ENCODE measurements around the gene C1QTNF1.
"Not testable (repeated sequence)": the region's sequence is repeated elsewhere in the genome, so short reads cannot be mapped to it uniquely, and the experiment has no call there.

C1QTNF1 gene

DNA sequence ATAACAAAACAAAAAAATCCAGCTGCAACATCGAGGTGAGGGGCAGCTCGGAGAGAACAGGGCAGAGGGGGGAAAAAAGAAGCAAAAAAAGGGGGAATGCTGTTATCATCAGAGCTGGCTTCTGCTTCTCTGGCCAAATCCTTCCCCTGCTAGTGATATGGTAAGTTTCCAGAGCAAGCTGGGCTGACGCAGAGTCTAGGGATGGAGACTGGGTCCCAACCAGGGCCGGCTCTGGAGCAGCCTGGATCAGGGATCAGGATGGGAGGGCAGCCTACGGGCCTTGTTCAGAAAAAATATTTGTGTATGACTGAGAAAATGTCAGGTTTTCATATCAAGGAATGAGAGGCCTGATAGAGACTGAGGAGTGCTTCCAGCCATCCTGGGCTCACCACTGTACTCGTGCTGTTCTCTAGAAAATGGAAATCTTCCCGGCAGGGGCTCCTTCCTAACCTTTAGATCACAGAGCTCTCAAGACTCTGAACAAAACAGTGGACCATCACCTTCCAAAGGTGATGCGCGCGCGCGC, 726 bp upstream of the C1QTNF1 start:
- DNase-seq (ENCODE audit: low spot score): no peak

DNA sequence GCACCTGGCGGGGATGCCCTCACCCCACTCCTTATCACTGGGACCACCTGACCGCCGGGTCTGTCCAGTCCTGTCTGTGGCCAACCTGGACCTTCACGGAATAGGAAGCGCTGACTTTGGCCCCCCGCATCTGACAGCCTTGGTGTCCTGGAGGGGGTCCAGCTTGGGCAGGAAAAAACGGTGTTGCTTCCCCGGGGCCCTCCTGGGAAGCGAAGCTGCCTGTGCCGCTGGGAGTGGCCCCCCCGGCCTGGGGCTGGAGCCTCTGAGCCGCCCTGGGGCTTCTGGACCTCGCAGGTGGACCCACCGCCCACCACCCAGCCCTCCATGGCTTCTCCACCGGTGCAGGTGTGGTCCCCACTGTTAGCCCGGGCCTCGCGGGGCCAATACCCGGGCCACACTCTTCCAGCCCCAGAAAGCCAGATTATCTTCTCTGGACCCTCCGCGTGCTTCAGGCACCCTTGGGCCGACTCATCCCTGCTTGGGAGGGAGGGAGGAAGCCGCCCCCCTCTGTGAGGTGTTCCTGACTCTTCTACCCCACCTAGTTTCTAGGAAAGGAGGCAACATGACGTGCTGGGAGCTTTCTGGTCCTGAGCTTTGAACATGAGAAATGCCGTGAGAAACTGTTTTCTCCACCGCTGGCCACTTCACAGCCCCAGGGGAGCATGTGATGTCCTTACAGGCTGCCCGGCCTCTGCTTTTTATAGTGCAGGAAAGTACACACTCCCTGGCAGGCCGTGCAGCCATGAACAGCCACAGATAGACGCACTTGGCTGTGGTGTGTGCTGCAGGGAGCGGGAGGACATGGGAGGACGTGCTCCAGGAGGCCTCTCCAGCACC, 1.1 kb downstream of the C1QTNF1 start:
- DNase-seq (ENCODE audit: low spot score): no peak

DNA sequence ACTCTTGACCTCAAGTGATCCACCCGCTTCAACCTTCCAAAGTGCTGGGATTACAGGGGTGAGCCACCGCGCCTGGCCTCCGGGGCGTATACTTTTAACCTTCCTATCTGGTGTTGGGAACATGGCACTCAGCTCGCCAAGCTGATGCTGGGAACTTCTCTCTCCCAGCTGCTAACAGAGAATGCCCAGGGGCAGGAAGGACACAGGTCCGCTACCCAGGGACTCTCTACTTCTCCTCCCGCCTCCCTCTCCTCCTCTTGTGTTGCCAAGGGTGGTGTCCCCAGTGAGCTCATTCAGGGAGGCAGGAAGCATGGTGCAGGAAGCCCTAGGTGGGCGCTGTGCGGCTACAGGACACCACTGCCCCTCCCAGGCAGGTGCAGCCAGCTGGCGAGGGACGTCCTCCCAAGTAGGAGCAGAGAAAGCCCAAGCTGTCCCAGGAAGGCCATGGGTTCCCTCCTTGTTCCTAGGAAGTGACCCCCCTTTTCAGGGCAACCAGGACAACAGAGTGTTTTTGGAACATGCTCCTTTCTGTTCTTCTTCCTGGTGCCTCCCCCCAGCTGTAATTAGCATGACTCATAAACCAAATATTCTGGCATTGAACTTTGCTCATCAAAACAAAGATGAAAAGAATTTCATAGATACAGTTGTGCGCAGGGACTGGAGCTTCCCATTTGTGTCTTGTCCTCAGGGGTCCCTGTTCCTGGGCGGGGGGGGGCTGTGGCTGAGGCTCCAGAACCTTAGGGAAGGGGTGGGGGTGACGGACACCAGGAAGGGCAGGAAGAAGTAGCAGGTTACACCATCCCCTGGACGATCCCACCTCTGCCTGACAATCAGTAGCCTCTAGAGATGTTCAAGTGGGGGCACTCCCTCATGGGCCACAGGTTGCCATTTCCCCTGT, 2.7 kb downstream of the C1QTNF1 start:
- peak; percentile 86 for DNase-seq (ENCODE audit: low spot score)

DNA sequence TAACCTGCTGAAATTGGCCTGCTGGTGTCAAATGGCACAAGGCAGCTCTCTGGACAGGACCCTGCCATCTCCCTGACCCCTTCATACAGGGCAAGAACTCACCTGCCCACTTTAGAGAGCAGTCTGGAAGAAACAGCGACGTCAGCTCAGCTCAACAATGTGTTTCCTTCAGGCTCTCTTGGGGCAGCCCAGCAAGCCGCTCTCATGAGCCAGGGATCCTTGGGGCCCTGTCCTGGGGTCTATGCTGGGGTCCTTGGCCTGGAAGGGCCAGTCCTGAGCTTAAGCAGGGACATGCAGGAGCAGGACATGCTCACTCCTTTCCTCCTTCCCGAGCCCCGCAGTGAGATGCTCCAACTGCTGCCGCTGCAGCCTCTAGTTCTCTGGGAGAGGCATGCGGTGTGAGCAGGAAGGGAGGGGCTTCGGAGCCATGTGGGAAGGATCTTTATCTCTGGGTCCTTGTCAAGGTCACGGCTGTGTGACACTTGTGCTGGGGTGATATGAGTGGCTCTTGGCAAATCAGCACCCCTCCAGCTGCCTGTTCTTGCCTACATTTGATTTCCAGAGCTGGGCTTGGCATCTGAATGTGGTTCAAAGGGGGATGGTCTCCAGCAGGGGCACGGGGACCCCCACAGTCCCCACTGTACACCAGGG, 3.4 kb downstream of the C1QTNF1 start:
- DNase-seq (ENCODE audit: low spot score): no peak

DNA sequence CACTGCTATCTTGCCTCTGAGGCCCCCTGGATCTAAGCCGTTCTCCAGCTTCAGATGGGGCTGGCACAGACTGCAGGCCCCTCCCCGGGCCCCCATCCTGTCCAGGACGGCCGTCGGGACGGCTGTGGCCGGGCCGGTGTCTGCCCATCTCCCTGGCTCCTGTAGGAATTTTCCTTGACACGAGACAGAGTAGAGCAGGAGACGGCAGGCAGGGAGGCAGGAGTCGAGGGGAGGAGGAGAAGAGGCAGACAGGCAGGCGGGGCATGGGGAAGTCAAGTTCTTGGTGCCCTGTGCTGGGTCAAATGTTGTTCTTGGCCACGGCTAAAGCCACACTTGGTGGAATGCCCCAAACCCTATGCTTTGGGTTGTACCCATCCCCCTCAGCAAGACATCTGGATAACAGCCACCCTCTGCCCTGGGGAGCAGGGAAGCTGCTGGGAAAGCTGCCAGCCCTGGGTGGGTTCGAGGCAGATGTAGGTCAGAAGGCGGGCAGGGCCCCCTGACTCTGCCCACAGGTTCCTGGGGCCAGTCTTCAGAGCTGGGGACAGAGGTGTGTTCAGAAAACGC, 4.0 kb downstream of the C1QTNF1 start:
- no peak for DNase-seq (ENCODE audit: low spot score)

DNA sequence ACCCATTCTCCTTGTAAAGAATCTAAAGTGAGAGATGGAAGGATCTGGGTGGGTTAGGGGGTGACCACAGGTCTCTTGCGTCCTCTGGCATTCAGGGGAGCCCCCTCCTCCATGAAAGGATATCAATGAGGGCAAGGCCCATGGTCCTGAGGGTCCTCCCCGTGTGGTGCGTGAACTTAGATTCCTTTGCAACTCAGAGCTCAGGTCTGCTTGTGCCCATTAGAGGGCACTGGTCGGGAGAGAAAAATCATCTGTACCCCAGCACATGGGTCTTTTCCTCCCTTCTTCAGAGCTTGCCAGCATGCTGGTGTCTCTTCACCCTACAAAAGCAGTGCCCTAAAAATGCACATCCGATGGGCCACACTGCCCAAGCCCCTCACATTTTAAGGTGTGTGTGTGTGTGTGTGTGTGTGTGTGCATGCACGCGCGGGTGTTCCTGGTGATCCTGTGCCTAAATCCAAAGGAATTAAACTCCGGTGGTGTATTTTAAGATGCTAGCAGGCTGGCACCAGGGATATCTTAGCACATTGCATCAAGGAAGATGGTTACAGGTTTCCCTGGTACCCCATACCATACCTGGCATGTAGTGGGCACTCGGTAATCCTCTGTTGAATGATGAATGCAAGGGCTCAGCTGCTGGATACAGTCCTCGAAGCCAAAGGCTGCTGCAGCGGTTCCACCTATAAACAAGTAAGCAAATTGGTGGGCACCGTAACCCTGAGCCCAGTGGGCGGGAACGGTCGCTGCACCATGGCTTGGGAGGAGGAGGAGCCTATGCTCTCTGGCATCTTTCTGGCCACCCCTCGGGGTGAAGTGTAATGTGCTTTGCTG, 4.7 kb downstream of the C1QTNF1 start:
- DNase-seq (ENCODE audit: low spot score): no peak

DNA sequence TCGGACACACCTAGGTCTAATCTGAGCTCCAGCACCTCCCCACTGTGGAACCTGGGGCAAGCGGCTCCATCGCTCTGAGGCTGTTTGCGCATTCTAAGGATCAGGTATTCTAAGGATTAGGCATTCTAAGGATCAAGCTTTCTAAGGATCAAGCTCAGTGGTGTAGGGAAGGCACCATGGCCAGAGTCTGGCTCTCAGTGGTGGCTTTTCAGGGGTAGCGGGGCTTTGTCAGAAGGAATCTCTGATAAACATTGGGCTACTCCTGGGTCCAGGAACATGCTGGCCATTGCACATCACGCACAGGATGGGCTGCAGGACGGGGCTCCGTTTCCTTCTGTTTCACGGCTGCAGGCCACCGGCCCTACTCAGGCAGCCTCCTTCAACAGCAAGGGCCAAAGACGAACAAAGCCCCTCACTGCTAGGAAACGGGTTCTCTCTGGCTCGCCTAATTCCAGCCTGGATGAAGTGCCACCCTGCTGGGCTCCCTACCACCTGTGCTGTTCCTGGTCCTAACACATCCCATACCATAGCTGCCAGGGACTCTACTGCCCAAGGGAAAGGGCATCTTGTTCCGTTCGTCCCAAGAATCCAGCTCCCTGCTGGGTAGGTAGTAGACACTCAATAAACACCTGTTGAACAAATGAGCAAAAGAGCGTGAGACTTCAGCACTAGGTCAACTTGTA, 5.5 kb downstream of the C1QTNF1 start:
- DNase-seq (ENCODE audit: low spot score): no peak

DNA sequence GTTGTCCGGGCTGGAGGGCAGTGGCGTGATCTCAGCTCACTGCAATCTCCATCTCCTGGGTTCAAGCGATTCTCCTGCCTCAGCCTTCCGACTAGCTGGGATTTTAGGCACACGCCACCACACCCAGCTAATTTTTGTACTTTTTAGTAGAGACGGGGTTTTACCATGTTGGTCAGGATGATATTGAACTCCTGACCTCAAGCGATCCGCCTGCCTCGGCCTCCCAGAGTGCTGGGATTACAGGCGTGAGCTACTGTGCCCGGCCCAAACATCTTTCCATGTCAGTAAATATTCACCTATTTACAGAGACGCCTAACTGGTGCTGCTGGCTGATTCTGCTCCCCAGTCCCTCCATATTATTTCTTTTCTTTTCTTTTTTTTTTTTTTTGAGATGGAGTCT, 6.7 kb downstream of the C1QTNF1 start:
- DNase-seq (ENCODE audit: low spot score): not testable (repeated sequence)

DNA sequence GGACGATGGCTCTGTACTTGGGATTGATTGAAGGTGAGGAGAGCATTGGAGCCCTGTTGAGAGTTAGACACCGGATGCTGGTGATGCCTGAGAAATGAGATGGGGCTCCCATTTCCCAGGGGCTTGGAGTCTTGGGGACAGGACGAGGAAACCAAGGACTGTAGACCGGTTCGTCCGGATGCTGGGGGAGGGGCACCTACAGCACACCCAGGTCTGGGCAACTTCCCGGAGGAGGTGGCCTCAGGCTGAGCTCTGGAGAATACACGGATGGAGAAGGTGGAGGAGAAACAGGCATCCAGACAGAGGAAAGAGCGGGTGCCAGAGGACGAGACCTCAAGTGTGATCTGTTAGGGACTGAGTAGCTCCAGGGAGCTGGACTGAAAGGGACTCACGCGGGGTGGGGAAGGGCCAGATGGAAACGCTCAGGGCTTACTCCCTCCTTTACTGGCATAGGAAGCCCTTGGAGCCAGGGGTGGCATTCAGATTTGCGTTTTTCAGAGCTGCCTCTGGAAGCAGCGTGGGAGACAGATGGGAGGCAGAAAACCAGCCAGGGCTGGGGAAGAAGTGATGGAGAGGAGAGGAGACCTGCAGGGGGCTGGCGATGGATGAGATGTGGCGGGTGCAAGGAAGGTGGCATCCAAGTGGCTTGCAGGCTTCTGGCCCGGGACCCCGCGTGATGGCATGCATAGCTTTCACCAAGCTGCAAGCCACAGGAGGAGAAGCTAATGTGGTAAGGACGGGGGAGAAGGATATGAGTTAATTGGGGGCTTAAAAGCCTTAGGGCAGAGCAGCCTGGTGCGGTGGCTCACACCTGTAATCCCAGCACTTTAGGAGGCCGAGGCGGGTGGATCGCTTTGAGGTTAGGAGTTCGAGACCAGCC, 8.3 kb downstream of the C1QTNF1 start:
- no peak for DNase-seq (ENCODE audit: low spot score)

DNA sequence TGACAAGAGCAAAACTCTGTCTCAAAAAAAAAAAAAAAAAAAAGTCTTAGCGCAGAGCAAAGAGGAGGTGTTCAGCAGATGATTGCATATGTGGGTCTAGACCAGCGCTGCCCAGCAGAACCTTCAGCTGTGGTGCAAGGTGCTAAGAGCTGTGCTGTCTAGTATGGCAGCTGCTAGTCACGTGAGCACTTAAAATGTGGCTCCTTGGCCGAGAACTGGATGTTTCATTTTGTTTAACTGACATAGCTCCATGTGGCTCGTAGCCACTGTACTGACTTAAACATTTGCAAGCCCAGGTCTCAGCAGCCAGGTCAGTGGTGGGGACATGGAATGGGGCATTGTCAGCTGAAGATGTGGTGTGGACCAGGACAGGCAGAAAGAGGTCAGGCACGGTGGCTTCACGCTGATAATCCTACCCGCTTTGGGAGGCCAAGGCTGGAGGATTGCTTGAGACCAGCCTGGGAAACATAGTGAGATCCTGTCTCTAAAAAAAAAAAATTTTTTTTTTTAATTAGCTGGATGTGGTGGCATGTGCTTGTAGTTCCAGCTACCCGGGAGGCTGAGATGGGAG, 9.2 kb downstream of the C1QTNF1 start:
- no peak for DNase-seq (ENCODE audit: low spot score)

DNA sequence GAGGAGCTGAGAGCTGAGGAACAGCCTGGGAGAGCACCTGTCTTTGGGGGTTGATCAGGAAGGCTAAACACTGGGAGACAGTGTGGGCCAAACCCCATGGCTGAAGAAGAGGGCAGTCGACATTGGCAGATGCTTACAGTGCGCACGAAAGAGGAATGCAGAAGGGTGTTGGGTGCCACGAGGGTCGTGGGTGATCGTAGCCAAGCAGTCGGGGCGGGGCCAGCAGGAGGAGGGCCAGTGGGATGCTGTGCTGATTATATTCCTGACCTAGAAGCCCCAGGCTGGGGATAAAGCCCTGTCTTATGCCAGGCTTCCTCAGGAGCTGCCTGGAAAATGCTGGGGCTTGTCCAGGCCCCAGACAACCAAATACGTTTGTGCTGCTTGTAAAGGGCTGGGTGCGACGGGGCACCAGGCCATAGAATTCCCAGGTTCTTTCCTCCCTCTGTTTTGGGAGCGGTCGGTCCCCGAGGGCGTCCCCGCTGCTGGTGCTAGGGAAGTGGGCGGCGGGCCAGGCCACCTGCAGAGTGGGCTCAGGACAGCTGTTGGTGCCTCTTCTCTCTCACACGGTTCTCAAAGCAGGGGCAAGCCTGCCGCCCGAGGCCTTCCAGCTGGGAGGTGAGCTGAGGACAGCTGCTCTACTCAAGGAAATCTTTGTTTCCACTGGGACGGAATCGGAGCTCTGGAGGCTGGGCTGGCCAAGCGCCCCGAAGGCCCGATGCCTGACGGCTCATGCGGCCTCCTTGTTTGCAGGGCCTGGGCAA, 10.0 kb downstream of the C1QTNF1 start:
- DNase-seq (ENCODE audit: low spot score): no peak

DNA sequence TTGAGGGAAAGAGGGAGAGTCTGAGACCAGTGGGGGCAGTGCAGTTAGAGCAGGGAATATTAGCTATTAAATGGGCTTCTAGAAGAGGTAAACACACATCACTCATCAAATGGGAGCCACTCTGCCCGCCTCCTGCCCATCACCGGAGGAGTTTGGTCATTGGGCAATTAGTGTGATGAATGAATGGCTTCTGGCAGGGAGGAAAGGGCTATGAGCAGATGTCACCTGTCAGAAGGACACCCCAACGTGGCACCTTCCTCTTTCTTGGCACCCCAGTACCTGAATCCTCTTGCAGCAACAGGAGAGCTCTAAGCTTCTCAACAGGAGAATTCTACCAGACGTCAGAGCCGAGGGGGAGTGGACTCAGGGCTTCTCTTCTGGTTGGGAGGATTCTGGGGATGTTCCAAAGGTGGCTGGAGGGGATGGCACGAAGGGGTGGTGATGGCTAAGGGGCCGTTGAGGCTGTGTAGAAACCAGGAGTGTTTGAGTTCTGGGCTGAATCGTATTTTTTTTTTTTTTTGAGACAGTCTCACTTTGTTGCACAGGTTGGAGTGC, 11.0 kb downstream of the C1QTNF1 start:
- no peak for DNase-seq (ENCODE audit: low spot score)

DNA sequence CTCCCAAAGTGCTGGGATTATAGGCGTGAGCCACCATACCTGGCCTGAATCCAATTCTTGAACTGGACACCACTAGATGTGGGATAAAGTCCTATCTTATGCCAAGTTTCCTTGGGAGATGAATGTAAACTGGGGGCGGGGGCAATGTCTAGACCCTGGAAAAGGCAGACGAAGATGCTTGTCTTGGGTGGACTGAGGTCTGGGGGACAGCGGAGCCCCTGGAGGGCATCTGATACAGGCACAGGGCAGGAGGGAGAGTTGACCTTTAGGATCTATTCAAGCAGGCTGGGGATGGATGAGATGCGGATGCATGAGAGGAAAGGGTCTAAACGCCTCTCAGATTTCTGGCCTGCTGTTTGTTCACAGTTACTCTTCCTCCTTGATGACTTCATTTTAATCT, 11.7 kb downstream of the C1QTNF1 start:
- no peak for DNase-seq (ENCODE audit: low spot score)

DNA sequence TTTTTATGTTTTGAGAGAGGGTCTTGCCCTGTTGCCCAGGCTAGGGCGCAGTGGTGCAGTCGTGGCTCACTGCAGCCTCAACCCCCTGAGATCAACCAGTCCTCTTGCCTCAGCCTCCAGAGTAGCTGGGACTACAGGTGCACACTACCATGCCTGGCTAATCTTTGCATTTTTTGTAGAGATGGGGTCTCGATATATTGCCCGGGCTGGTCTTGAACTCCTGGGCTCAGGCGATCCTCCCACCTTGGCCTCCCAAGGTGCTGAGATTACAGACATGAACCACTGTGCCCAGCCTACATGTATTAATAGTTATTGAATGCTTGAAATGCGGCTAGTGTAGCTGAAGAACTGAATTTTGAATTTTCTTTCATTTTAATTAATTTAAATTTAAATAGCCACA, 12.2 kb downstream of the C1QTNF1 start:
- no peak for DNase-seq (ENCODE audit: low spot score)

DNA sequence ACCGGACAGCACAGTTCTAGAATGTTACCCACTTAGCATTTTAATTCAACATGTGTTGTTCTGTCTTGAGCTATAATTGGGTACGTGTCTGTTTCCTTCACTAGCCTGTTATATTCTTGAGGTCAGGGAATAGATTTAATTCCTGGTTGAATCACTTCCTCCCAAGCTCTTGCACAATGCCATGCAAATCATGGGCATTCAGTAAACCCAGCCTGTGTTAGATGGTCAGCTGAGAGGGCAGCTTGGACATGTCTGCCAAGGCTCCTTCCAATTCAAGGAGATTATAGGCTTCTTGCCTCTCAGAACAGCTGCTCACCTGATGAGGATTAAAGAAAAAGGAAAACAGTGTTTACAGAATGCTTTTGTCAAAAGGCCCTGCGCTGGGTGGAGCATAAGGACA, 12.6 kb downstream of the C1QTNF1 start:
- peak; percentile 88 for DNase-seq (ENCODE audit: low spot score)

DNA sequence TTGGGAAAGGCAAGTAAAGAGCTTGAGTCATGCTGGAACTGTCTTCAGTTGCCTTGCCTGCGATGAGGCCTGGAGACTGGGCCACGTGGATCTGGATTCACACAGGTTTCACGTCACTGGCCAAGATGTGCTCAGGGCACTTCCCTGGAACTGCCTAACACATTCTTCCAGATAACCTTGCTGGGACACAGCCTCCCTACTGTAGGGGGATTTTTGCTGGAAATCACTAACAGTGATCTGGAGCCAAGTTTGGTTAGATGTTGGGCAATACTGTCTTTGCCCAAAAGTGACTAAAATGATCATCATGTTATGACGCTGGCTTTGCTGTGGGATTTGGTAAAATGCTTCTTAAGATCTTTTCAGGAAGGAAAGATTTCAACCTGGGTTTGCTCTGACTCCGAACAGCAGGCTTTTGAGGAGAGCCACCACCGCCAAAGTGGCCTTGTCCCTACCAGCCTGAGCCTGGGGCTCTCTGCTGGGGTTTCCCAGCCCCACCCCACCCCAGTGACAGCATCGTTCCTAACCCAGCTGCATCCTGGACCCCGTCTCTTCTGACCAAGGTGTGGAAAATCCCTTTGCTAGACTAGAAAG, 14.7 kb downstream of the C1QTNF1 start:
- peak; percentile 82 for DNase-seq (ENCODE audit: low spot score)

DNA sequence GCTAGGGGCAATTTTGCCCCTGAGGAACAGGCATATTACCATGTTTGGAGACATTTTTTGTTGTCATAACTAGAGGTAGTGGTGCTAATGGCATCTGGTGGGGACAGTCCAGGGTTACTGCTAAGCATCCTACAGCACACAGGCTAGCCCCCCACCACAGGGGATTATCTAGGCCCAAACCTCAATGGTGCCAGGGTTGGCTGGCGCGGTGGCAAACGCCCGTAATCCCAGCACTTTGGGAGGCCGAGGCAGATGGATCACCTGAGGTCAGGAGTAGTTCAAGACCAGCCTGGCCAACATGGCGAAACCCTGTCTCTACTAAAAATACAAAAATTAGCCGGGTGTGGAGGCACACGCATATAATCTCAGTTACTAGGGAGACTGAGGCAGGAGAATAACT, 15.2 kb downstream of the C1QTNF1 start:
- DNase-seq (ENCODE audit: low spot score): no peak

DNA sequence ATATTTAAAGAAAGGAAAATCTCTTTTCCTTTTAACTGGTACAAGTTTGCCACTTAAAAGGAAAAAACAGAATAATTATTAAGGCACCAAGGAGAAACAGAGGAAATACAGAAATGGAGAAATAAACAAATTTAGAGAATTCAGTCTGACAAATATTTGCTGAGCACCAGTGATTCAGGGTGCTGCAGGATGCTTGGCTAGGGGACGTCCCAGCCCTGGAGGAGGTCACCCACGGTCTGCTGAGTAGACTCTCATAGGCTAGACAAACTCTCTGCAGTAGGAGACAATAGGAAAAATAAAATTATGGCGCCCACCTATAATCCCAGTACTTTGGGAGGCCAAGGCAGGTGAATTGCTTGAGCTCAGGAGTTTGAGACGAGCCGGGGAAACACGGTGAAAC, 15.9 kb downstream of the C1QTNF1 start:
- DNase-seq (ENCODE audit: low spot score): no peak

Data from AG08396 (cell line).